KOPT-K1 (cell line): Measurements from ENCODE around the gene SEC23A.
"Not testable (repeated sequence)": the region's sequence is repeated elsewhere in the genome, so short reads cannot be mapped to it uniquely, and the experiment has no call there.

Source experiments
- H3K27ac ChIP-seq: fragments of 200-600 bp; sonication (generic); 2 replicates; pipeline ENCODE4 v1.5.1; 2016; ENCODE audit warnings: antibody characterized with exemption, mild to moderate bottlenecking, low read depth, low read length; ENCODE audit not compliant: poor library complexity, severe bottlenecking
- H3K36me3 ChIP-seq: fragments of 200-600 bp; sonication (generic); 2 replicates; pipeline ENCODE4 v1.5.1; 2017; ENCODE audit warnings: antibody characterized with exemption, mild to moderate bottlenecking, low read length, moderate library complexity; ENCODE audit not compliant: insufficient read depth
- H3K9me3 ChIP-seq: fragments of 200-600 bp; sonication (generic); 2 replicates; pipeline ENCODE4 v1.5.1; 2017; ENCODE audit warnings: antibody characterized with exemption, low read length, mild to moderate bottlenecking; ENCODE audit not compliant: insufficient read depth, poor library complexity, severe bottlenecking

Gene SEC23A

DNA sequence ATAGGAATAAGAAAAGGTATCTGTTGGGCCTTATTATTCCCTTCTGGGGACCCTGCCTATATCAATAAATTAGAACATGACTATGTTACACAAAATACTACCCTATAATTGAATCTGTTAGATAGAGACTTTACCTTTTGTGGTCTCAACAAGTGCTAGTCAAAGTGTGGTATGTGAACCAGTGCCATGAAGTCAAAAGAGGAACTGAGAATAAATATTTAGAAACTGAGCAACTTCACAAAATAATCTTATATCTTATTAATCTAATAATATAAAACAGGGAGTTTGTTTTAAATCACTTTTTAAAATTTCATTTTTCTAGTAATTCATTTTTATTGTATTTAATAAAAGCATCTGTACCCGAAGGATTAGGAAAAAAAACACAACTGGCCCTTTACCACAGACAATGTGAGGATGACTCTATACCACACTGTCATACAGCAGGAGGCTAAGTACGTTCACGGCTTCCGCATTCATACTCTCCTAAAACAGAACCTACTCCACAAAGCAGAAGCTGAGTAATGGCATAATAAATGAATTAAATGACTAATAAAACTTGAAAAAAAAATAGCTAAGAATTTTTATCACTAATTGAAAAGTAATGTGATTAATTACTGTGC is 42.1 kb downstream of the SEC23A start:
- H3K36me3 ChIP-seq: peaks cover 86% of the 10 kb centered on the region

DNA sequence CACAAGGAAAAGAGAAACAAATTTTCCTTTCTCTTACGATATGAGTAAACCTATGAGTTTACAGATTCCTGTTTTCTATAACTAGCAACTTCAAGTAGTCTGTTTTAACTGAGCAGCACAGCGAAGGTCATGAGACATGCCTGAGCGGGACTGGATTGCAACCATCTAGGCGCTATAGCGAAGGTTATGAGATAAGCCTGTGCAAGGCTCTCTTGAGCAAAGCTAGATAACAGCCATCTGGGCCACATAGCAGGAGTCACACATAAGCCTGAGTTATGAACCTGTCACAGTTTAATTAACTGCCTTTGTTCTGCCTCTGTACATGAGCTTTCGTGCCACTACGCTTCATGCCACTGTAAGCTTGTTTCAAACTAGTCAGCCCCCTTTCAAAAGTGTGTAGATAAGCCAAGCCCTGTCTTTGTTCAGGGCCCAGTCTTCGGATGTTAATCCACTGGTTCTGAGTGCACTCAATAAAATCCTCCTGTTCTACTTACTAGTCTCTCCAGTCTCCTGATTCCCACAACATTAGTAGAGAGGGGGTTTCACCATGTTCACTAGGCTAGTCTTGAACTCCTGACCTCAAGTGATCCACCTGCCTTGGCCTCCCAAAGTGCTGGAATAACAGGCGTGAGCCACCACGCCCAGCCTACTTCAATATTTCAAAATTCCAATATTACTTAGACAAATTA is 47.1 kb downstream of the SEC23A start:
- H3K9me3 ChIP-seq: peaks cover 41% of the 10 kb centered on the region
- H3K36me3 ChIP-seq: peaks cover 91% of the 10 kb centered on the region
- no peak overlapping the region for H3K27ac ChIP-seq

More for the DNA sequence above, 42.1 kb downstream of the SEC23A start:
- no peak overlapping the region for H3K27ac ChIP-seq
- H3K9me3 ChIP-seq: peaks cover 24% of the 10 kb centered on the region

DNA sequence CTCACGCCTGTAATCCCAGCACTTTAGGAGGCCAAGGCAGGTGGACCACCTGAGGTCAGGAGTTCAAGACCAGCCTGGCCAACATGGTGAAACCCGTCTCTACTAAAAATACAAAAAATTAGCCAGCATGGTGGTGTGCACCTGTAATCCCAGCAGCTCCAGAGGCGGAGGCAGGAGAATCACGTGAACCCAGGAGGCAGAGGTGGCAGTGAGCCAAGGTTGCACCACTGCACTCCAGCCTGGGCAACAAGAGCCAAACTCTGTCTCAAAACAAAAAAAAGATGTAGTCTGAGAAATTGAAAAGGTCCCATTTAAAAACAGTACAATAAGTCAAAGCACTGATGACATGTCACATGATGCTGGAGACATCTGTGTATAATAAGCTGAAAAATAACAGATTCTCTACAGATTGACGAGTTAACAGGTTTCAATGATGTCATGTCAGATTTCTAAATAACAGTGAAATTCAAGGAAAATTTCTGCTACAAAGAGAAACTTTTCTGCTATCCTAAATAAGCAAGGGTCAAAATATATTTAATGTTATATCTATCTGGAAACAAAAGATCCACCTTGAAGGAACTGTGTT is 50.1 kb downstream of the SEC23A start:
- peaks cover 85% of the 10 kb centered on the region for H3K36me3 ChIP-seq
- H3K27ac ChIP-seq: not testable (repeated sequence)
- H3K9me3 ChIP-seq: peaks cover 35% of the 10 kb centered on the region

DNA sequence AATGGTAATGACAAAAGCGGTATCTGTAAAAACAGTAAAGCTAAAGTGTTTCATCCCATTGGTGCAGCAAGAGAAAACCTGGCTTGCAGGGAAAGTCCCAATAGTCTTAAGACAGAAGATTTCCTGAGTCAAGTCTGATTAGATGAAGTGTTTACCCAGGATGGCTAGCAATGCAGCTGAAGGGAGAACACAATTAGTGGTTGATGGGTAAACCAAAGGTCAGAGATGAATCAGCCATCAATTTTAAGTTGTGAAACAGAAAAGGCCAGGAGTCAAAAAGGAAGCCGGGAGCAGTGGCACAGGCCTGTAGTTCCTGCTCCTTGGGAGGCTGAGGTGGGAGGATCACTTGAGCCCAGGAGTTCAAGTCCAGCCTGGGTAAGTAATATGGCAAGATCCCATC is 52.6 kb downstream of the SEC23A start:
- Histone ChIP-seq H3K27ac (no peak overlapping the region), H3K9me3 (peaks cover 11% of the 10 kb centered on the region), H3K36me3 (peaks cover 88% of the 10 kb centered on the region)

DNA sequence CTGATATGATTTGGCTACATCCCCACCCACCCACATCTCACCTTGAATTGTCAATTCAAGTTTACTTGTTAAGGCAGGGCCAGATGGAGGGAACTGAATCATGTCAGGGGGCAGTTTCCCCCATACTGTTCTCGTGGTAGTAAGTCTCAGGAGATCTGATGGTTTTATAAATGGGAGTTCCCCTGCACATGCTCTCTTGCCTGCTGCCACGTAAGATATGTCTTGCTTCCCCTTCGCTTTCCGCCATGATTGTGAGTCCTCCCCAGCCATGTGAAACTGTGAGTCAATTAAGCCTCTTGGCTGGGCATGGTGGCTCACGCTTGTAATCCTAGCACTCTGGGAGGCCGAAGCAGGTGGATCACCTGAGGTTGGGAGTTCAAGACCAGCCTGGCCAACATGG is 57.1 kb downstream of the SEC23A start:
- peaks cover 71% of the 10 kb centered on the region for H3K36me3 ChIP-seq
- H3K9me3 ChIP-seq, H3K27ac ChIP-seq: not testable (repeated sequence)

DNA sequence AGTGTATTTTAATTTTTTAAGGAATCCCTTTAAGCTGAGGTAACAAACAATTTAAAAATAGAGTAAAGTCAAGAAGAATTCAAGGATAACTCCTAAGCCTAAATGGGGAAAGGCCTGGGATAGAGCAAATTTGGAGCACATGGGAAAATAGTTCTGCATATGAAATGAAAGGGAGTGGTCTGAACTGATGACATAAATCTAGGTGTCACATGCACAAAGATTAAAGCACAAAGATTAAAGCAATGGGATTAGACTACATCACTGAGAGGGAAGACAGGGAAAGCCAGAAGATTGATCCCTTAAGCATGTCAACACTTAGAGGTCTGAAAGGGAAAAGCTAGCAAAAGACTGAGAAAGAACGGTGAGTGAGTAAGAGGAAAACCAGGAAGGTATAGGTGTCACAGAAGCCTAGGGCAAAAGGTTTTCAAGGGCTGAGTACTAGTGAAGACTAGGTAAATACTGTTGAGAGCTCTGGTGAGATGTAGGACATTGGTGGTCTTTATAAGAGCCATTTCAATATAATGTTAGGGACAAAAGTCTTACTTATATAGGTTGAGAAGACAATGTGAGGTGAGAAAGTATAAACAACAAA is 59.6 kb downstream of the SEC23A start:
- Histone ChIP-seq H3K36me3 (peaks cover 80% of the 10 kb centered on the region), H3K27ac (no peak overlapping the region)

DNA sequence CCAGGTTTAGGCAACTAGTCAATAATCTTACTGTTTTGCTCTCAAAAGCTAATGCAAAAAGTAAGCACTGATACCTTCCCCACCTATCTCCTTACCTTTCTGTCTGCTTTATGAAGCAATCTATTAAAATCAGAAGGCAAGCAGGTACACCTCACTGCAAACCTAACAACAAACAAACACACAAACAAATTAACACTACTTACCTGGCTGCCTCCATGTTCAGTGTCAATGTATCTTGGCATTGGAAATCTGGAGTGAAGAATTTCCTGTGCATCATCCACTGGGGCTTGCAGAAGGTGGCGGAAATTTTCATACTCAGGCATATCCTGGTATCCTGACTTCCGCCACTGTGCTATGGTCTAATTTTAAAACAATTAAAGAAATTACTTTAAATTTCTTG is 62.5 kb downstream of the SEC23A start:
- Histone ChIP-seq H3K27ac (no peak overlapping the region), H3K36me3 (peaks cover 81% of the 10 kb centered on the region), H3K9me3 (no peaks in the 10 kb centered on the region)

More for the DNA sequence above, 59.6 kb downstream of the SEC23A start:
- H3K9me3 ChIP-seq: no peaks in the 10 kb centered on the region

DNA sequence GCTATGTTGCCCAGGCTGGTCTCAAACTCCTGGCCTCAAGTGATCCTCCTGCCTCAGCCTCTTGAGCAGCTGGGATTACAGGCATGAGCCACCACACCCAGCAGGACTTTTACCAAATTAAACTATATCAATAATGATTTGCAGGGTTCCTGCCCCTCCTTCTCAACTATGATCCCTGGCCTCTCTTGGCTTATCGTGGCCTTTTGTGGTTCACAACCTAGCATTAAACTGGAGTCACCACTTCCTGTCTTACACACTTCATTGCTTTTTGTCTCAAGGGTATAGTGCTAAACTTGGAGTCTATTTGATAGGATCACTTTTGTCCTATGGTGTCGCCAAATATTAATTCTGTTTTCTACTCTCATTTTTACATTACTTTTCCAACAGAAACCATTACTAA is 64.5 kb downstream of the SEC23A start:
- H3K27ac ChIP-seq: no peak overlapping the region
- H3K36me3 ChIP-seq: peaks cover 67% of the 10 kb centered on the region
- H3K9me3 ChIP-seq: no peaks in the 10 kb centered on the region

DNA sequence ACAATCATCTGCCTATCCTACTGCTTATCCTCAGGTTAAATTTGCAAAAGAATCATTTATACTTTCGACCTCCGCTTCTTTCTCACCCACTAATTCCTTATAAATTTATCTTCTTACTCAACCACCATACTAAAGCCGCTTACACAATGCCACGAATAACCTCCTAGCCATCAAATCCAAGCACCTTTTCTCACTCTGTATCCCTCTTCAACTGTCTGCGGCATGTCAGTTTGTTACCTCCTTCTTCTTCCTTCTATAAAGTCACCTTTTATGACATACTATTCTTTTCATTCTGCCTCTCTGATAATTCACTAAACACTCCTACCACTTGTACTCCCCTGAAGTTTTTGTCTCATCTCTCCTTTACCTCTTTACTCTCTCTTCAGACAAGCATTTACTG is 66.3 kb downstream of the SEC23A start:
- peaks cover 71% of the 10 kb centered on the region for H3K36me3 ChIP-seq
- H3K27ac ChIP-seq: no peak overlapping the region
- no peaks in the 10 kb centered on the region for H3K9me3 ChIP-seq

DNA sequence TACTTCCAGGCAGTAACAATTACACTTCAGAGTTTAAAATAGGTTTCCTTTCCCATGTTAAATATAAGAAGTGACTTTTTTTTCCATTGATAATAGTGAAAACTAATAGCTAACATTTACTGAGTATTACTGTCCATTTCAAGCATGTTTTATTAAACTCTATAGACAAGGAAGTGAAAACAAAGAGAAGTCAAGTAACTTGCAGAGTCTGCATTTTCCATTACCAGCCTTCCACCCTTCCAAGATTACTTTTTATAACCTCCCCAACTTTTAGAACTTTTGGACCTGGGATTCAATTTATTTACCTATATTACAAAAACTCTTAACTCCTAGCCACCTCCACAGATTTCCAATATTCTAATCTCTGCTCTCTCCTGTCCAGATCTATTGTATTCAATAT is 67.7 kb downstream of the SEC23A start:
- H3K36me3 ChIP-seq: peaks cover 77% of the 10 kb centered on the region
- no peak overlapping the region for H3K27ac ChIP-seq

DNA sequence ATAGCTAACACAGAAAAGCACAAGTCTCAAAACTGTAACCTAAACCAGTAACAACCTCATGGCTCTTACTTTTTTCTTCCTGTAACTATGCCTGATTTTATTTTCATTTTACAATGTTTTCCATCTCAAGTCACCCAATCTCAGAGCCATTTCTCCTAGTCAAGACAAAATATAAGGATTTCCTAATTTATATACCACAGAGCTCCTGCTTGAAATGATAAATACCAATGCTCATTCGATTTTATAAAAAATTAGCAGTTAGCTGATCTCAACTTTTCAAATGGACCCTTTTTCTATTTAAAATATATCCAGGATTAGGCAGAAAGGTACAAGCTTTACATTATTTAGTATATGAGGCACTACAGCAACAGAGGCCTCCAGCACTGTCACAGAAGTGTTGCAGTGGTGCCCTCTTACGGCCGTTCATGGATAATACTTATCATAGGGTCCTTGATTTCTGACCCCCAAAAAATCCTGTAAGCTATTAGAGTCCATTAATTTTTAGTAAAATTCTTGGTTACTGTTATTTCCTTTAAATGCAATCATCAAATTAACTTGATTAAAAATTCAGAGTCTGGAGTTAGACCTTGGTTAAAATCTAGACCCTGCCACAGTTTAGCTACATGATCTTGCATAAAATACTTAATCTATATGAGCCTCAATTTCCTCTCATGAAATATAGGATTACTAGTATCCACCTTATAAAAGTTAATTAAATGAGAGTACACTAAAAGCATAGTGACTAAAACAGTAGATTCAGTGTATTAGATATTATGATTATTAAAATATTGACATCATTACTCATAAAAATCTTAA is 68.3 kb downstream of the SEC23A start:
- Histone ChIP-seq H3K9me3 (no peaks in the 10 kb centered on the region), H3K36me3 (peaks cover 77% of the 10 kb centered on the region), H3K27ac (no peak overlapping the region)

More for the DNA sequence above, 67.7 kb downstream of the SEC23A start:
- H3K9me3 ChIP-seq: no peaks in the 10 kb centered on the region

DNA sequence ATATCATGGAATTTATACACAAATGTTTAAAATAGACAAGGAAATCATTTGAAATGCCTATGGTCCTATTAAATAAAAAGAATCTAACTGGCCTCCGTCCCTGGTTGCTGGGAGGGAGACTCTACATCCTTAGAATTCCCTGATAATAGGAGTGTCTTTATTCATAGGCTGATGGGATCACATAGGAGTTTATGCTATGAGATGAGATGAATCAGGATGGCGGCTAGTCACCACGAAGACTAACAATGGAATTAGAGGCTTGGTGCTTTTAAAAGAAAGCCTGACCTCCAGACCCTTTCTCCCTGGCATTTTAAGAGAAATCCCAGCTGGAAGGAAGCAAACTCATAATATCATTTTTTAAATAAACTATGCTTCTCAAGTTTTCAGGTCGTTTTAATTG is 69.7 kb downstream of the SEC23A start:
- Histone ChIP-seq H3K9me3 (no peaks in the 10 kb centered on the region), H3K27ac (no peak overlapping the region), H3K36me3 (peaks cover 66% of the 10 kb centered on the region)

DNA sequence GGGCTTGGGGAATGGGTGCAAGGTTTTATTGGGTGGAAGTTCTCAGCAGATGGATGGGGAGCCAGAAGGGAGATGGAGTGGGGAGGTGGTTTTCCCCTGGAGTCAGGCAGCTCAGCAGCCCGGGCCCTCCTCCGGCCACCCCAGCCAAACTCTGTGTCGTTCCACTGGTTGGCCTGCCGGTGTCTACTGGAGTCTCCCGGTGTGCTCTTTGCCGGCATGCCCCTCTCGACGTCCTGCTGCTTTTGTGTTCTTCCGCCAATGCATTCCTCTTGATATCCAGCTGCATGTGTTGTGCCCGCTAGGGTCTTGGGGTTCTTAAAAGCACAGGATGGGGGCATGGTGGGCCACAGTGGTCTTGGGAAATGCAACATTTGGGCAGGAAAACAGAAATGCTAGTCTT is 72.8 kb downstream of the SEC23A start:
- Histone ChIP-seq H3K27ac (no peak overlapping the region), H3K36me3 (peaks cover 34% of the 10 kb centered on the region), H3K9me3 (no peaks in the 10 kb centered on the region)

DNA sequence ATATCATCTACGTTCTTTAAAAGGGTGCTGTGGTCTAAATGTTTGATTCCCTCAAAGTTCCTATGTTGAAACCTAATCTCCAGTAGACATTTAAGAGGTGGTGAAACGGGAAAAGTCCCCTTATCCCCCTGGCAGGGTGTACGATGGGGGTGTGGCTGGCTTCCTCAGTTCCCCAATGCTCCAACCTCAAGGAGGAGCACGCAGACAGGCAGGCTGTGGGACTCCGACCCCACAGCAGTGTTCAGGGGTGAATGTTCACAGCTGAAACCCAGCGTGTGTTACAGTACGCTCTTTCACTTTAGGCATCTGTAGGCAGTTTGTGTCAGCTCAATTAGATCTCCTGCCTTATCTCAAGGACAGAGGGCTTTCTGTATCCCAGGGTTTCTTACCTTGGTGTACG is 73.2 kb downstream of the SEC23A start:
- Histone ChIP-seq H3K27ac (no peak overlapping the region), H3K36me3 (peaks cover 34% of the 10 kb centered on the region), H3K9me3 (no peaks in the 10 kb centered on the region)

DNA sequence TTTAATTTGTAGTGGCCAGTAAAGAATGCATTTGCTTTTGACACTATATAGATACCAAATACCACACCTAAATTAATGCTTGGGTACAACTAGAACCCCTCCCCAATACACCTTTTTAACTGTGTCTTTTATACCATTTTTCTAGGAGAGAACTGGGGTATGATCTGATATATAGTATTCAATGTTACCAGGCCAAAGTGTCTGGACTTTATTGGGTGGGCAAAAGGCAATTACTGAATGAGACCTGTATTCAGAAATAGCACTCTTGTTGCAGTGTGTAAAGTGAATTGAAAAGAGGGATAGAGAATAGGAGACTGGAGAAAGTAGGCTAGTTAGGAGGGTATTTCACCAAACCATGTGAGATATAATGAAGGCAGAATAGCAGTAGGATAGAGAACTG is 74.4 kb downstream of the SEC23A start:
- Histone ChIP-seq H3K36me3 (peaks cover 33% of the 10 kb centered on the region), H3K27ac (no peak overlapping the region), H3K9me3 (no peaks in the 10 kb centered on the region)
